GM21619 (cell line): ENCODE results near the gene EFCAB13.
"Not testable (repeated sequence)": the region's sequence is repeated elsewhere in the genome, so short reads cannot be mapped to it uniquely, and the experiment has no call there.

ENCODE experiments used
- ATAC-seq: cut with Tn5 transposase; IDR thresholded peaks from one replicate; pipeline ENCODE4 v1.9.1; 2021; ENCODE audit not compliant: unreplicated experiment

Gene EFCAB13

GRCh38 chr17:47324224-47325020, 667 bp downstream of the EFCAB13 start:
- ATAC-seq: peak; percentile 32

- ATAC-seq: no peak
These were observed 1.4 kb downstream of the EFCAB13 start for GRCh38 chr17:47325176-47325575.

- ATAC-seq: no peak
These were observed 6.8 kb downstream of the EFCAB13 start for GRCh38 chr17:47330548-47330947.

GRCh38 chr17:47332287-47332686, 8.5 kb downstream of the EFCAB13 start:
- no peak for ATAC-seq

- ATAC-seq: no peak
These were observed 11.6 kb downstream of the EFCAB13 start for GRCh38 chr17:47335101-47335936.

GRCh38 chr17:47338026-47338425, 14.3 kb downstream of the EFCAB13 start:
- no peak for ATAC-seq

- ATAC-seq: no peak
These were observed 29.1 kb downstream of the EFCAB13 start for GRCh38 chr17:47352848-47353247.

- ATAC-seq: no peak
These were observed 34.9 kb downstream of the EFCAB13 start for GRCh38 chr17:47358652-47359051.

- ATAC-seq: no peak
These were observed 39.4 kb downstream of the EFCAB13 start for GRCh38 chr17:47363171-47363570.

- ATAC-seq: no peak
These were observed 43.5 kb downstream of the EFCAB13 start for GRCh38 chr17:47367257-47367656.

- no peak for ATAC-seq
These were observed 44.5 kb downstream of the EFCAB13 start for GRCh38 chr17:47368262-47368661.

GRCh38 chr17:47370899-47371298, 47.1 kb downstream of the EFCAB13 start:
- ATAC-seq: not testable (repeated sequence)

GRCh38 chr17:47373002-47373401, 49.2 kb downstream of the EFCAB13 start:
- no peak for ATAC-seq

- ATAC-seq: no peak
These were observed 52.5 kb downstream of the EFCAB13 start for GRCh38 chr17:47376247-47376646.

- ATAC-seq: no peak
These were observed 65.1 kb downstream of the EFCAB13 start for GRCh38 chr17:47388825-47389224.

GRCh38 chr17:47397532-47398128, 73.9 kb downstream of the EFCAB13 start:
- not testable (repeated sequence) for ATAC-seq

GRCh38 chr17:47400333-47400732, 76.6 kb downstream of the EFCAB13 start:
- no peak for ATAC-seq

GRCh38 chr17:47401100-47401499, 77.3 kb downstream of the EFCAB13 start:
- ATAC-seq: no peak

- ATAC-seq: no peak
These were observed 80.3 kb downstream of the EFCAB13 start for GRCh38 chr17:47404006-47404405.

GRCh38 chr17:47404875-47405274, 81.1 kb downstream of the EFCAB13 start:
- no peak for ATAC-seq

- ATAC-seq: no peak
These were observed 90.1 kb downstream of the EFCAB13 start for GRCh38 chr17:47413872-47414271.

- ATAC-seq: no peak
These were observed 90.9 kb downstream of the EFCAB13 start for GRCh38 chr17:47414612-47415011.
